ENCODE measurements around the gene UNC45A. TPM values are rescaled to one million over a fixed set of nuclear protein-coding genes. Genes with fewer than 3 reads are reported as not detected.
A peak's percentile ranks its signal among the peaks of the same experiment; 100 is the strongest.
"Not testable (repeated sequence)": the region's sequence is repeated elsewhere in the genome, so short reads cannot be mapped to it uniquely, and the experiment has no call there.

The UNC45A gene
- total RNA-seq, 4 donors from 2014 or later: 38.7 to 76.0 (median 64.2) TPM

DNA sequence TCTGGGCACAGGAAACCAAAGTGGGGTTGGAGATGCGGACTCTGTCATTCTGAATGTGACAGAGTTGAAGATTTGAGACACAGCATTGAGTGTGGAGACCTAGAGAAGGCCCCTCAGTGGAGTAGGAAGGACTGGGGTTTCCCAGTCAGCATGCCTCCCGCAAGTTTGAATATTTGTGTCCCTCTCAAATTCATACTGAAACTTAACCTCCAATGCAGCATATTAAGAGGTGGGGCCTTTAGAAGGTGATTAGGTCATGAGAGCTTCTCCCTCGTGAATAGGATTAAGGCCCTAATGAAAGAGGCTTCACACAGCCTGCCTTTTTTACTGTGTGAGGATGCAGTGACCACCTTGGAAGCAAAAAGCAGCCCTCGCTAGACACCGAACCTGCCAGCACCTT is 10.7 kb upstream of the UNC45A start:
- no peak overlapping the region for H3K27ac ChIP-seq
- TF ChIP-seq, protein P1, sequence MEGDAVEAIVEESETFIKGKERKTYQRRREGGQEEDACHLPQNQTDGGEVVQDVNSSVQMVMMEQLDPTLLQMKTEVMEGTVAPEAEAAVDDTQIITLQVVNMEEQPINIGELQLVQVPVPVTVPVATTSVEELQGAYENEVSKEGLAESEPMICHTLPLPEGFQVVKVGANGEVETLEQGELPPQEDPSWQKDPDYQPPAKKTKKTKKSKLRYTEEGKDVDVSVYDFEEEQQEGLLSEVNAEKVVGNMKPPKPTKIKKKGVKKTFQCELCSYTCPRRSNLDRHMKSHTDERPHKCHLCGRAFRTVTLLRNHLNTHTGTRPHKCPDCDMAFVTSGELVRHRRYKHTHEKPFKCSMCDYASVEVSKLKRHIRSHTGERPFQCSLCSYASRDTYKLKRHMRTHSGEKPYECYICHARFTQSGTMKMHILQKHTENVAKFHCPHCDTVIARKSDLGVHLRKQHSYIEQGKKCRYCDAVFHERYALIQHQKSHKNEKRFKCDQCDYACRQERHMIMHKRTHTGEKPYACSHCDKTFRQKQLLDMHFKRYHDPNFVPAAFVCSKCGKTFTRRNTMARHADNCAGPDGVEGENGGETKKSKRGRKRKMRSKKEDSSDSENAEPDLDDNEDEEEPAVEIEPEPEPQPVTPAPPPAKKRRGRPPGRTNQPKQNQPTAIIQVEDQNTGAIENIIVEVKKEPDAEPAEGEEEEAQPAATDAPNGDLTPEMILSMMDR (IDR thresholded peaks at IDR 0.05): no peak
- TF ChIP-seq POLR2A (IDR thresholded peaks at IDR 0.05): no peak
- intact Hi-C loops (cut with DNase I): no loop called here
- no peak for DNase-seq
- H3K4me3 ChIP-seq: no peak overlapping the region
- WGBS, 2 donors: 60 to 83% methylated on average over 3 to 4 of the region's 5 CpGs
- no peaks in the 10 kb centered on the region for H3K9me3 ChIP-seq
- H3K4me1 ChIP-seq: peaks cover 0 to 5% (median 0%) of the 10 kb centered on the region in 3 donors
- H3K36me3 ChIP-seq: peaks cover 10 to 24% (median 12%) of the 10 kb centered on the region in 3 donors
- no peaks in the 10 kb centered on the region for H3K27me3 ChIP-seq

DNA sequence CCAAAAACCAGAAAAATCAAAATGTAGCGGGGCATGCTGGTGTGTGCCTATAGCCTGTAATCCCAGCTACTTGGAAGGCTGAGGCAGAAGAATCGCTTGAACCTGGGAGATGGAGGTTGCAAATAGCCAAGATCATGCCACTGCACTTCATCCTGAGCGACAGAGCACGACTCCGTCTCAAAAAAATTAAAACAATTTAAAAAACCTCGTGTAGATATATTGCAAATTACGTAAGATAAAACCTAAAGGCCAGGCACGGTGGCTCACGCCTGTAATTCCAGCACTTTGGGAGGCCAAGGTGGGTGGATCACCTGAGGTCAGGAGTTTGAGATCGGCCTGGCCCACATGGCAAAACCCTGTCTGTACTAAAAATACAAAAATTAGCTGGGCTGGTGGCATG is 8.3 kb upstream of the UNC45A start:
- H3K9me3 ChIP-seq; H3K4me3 ChIP-seq; H3K27me3 ChIP-seq; DNase-seq; H3K36me3 ChIP-seq; H3K27ac ChIP-seq; intact Hi-C loops (cut with DNase I): not testable (repeated sequence)
- H3K4me1 ChIP-seq: peaks cover 12 to 24% (median 13%) of the 10 kb centered on the region in 3 donors
- WGBS, 2 donors: 88 to 89% methylated on average over 10 of the region's 10 CpGs

DNA sequence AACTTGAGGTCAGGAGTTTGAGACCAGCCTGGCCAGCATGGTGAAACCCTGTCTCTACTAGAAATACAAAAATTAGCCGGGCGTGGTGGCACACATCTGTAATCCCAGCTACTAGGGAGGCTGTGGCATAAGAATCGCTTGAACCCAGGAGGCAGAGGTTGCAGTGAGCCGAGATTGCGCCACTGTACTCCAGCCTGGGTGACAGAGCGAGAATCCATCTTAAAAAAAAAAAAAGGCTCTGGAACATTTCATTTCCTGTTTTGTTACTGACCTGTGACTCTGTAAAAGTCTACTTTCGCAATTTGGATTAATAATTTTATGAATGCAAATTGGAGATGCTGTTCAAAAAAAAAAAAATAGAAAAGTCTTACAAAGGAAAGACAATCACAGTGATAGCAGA is 7.0 kb upstream of the UNC45A start:
- H3K4me1 ChIP-seq: peaks cover 13 to 37% (median 17%) of the 10 kb centered on the region in 3 donors
- intact Hi-C loops (cut with DNase I); H3K36me3 ChIP-seq; DNase-seq; H3K4me3 ChIP-seq; H3K9me3 ChIP-seq; H3K27ac ChIP-seq; H3K27me3 ChIP-seq: not testable (repeated sequence)
- 77 to 83% methylated on average over 5 to 6 of the region's 7 CpGs for WGBS, 2 donors

DNA sequence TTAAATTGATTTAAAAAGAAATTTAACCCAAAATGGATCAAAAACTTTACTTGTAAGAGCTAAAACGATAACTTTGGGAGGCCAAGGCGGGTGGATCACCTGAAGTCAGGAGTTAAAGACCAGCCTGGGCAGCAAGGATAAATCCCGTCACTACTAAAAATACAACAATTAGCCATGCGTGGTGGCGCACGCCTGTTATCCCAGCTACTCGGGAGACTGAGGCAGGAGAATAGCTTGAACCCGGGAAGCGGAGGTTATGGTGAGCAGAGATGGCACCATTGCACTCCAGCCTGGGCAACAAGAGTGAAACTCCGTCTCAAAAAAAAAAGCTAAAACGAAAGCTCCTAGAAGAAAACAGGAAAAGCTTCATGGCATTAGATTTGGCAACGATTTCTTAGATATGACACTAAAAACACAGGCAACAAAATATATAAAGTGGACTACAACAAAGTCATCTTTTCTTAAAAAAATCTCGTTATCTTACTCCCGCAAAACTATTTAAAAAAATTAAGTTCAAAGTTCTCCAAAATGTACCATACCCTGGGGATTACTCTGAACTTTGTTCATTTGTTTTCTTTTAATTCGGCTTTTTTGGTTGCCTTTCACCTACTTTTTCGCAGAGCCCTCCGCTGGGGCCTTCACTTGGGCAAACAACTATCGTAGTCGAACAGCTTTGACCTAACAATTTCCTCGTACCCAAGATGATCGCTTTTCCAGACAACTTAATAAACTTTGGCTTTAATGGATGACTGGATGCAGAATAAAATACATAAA is 5.7 kb upstream of the UNC45A start:
- 43 to 52% methylated on average over 21 of the region's 21 CpGs for WGBS, 2 donors

DNA sequence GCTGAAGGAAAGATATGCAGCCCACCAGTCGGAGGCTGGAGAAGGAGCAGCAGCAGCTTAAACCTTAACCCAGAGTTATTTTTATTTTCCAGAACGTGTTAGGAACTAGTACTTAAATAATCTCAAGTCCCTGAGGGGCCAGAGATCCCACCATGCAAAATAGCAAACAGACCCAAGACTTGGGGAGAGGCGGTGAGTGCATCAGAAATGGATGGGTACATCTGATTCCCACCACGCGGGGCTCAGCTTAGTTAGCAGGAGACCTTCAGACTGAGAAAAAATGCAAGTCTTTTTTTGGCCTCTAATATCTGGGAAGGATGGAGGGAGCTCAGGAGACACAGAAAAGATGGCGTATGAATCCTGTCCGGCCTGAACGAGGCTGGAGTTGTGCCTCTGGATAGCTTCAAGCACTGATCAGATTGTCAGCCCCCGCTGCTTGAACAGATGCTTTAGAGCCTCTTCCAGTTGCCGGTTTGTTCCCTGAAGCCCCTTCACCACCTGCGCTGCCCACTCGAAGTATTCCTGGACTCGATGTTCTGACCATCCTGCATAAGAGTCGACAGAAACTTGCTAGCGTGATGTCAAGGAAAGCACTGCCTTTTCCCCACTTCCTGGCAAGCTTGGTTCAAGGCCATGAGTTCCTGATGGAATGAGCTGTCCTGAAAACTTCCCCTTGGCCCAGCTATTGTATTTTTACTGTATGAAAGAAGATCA is 4.1 kb upstream of the UNC45A start:
- H3K27ac ChIP-seq: peak overlapping the region; percentile 88 to 98 (median 95)
- TF ChIP-seq POLR2A (IDR thresholded peaks at IDR 0.05): no peak
- TF ChIP-seq, protein P1 (IDR thresholded peaks at IDR 0.05): no peak
- no peak for DNase-seq
- peaks cover 28 to 62% (median 32%) of the 10 kb centered on the region in 3 donors for H3K4me1 ChIP-seq
- no peaks in the 10 kb centered on the region for H3K27me3 ChIP-seq
- H3K9me3 ChIP-seq: no peaks in the 10 kb centered on the region
- no peaks in the 10 kb centered on the region for H3K36me3 ChIP-seq
- intact Hi-C loops (cut with DNase I): no loop called here
- peak overlapping the region; percentile 54 to 86 (median 74) for H3K4me3 ChIP-seq
- WGBS, 2 donors: 62 to 68% methylated on average over 5 to 14 of the region's 15 CpGs

More for the DNA sequence above, 5.7 kb upstream of the UNC45A start:
- intact Hi-C loops (cut with DNase I): no loop called here
- Histone ChIP-seq H3K4me1 (peaks cover 18 to 50% (median 25%) of the 10 kb centered on the region in 3 donors), H3K27ac (peak overlapping the region; percentile 88 to 98 (median 95)), H3K36me3 (no peaks in the 10 kb centered on the region), H3K27me3 (no peaks in the 10 kb centered on the region), H3K9me3 (no peaks in the 10 kb centered on the region), H3K4me3 (peak overlapping the region; percentile 54 to 86 (median 65))
- TF ChIP-seq, protein P1 (IDR thresholded peaks at IDR 0.05): no peak
- no peak for TF ChIP-seq POLR2A (IDR thresholded peaks at IDR 0.05)
- no peak for DNase-seq

DNA sequence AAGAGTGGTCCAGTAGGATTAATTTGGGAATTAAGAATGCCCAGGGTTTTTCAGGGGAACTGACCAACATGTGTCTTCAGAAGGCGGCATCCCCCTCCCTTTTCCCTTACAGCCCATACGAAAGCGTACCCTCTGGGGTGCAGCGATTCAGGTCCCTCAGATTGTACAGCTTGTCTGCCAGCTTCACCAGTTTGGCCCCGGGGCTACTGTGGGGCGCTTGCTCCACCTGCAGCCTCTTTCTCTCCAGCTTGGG is 3.6 kb upstream of the UNC45A start:
- 14 to 26% methylated on average over 6 of the region's 6 CpGs for WGBS, 2 donors

More for the DNA sequence above, 3.6 kb upstream of the UNC45A start:
- Histone ChIP-seq H3K9me3 (no peaks in the 10 kb centered on the region), H3K4me1 (peaks cover 33 to 66% (median 37%) of the 10 kb centered on the region in 3 donors), H3K4me3 (peak overlapping the region; percentile 57 to 86 (median 70)), H3K27ac (peak overlapping the region; percentile 88 to 98 (median 95)), H3K27me3 (no peaks in the 10 kb centered on the region), H3K36me3 (peaks cover 0 to under 1% (median 0%) of the 10 kb centered on the region in 3 donors)
- DNase-seq: no peak
- intact Hi-C loops (cut with DNase I): no loop called here
- peak in 1 of 4 donors; percentile 62 for TF ChIP-seq POLR2A (IDR thresholded peaks at IDR 0.05)
- TF ChIP-seq, protein P1 (IDR thresholded peaks at IDR 0.05): no peak
